HG02588 (cell line): Measurements from ENCODE around the gene PSMD11.

Source experiments
- ATAC-seq: cut with Tn5 transposase; IDR thresholded peaks from one replicate; pipeline ENCODE4 v1.9.1; 2021; ENCODE audit warnings: mild to moderate bottlenecking, moderate library complexity; ENCODE audit not compliant: unreplicated experiment

PSMD11 gene

DNA sequence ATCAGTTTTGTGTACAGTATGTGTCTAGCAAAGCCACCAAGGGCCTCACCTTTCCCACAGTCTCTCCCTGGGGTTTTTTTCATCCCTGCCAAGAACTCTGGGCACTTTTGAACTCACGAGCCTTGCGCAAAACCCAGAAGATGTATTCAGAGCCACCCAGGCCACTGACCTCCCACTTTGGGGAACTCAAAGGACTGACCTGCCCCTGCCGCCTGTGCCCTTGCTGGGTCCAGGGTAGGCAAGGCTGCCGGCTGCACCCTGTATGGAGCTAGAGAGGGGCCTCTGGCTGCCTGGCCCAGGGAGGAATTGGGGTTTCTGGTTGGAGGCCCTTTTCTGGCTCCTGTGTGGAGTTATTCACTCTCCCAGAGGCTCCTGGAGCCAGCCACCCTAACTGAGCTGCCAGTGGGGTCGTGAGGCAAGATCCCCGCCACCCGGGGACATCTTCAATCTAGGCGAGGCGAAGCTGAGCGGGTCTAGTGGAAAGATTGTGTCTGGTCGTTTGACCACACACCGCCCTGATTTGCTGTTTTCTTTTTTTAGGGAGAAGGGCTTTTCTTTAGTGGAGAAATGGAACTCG is 44.4 kb downstream of the PSMD11 start:
- ATAC-seq = no peak

DNA sequence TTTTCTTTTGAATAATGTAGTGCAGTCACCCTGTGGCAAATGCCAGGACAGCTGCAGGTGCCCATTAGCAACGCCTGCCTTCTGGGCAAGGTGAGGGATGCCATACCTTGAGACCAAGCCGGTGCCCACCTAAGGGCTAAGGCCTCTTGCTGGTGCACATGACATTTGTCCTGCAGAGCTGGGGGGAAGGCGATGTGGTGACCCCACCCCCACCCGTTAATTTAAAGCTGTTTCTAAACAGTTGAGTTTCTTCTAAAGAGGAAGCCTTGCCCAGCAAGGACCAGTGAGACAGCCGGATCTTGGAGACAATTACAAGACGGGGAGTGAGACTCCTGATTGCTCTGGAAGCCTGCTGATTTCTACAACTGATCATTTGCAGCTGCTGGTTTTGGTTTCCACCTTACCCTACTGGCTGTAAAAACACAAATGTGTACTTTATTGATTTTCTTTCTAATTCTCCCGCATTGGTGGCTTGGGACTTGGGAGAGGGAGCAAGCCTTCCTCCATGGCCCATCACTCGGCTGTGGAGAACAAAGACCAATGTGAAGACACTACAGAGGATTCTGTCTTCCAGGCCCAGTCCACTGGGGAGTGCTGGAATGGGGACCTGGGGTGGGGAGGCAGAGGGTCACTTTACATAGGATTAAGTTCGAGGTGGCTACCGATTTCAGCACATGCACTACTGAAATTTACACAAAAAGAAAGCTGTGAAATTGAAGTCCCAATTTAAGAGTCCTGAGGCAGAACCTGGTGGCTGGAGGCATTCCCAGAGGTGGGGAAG is 45.2 kb downstream of the PSMD11 start:
- no peak for ATAC-seq

- no peak for ATAC-seq
Measured at GRCh38 chr17:32490101-32490482, 45.8 kb downstream of the PSMD11 start.

- ATAC-seq = no peak
Measured at GRCh38 chr17:32491371-32492263, 47.3 kb downstream of the PSMD11 start.

DNA sequence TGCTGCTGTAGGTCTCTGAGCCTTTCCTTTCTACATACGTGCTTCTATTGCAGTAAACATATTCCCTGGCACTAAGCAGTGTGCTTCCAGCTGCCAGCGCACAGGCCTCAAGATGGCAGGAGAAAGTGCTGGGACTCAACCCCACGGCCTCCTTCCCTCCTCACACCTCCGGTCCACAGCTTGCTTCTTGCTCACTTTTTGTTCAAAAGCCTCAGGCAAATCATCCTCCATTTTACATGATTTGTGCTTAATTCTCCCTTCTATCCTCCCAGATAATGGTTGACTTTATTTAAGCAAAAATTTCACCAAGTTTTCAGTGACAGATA is 47.9 kb downstream of the PSMD11 start:
- no peak for ATAC-seq

- ATAC-seq = no peak
Measured at GRCh38 chr17:32492648-32493289, 48.5 kb downstream of the PSMD11 start.

DNA sequence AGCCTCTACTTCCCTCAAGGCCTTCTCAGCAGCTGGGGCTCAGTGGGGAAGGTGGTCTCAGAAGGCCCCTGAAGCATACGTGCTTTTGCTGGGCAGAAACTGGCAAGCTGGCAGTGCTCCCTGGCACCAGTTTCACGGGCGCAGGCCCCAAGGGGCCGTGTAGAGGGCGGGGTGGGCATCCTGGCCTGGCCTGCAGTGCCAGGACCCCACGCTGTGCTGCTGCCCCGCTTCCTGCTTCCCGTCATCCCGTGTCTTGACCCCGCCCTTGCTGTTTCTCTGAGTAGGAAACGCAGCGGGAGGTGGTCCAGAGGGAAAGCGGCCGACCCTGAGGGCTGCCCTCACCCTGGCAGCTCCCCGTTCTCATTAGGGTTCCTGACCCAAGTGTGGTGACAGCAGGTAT is 49.3 kb downstream of the PSMD11 start:
- no peak for ATAC-seq

DNA sequence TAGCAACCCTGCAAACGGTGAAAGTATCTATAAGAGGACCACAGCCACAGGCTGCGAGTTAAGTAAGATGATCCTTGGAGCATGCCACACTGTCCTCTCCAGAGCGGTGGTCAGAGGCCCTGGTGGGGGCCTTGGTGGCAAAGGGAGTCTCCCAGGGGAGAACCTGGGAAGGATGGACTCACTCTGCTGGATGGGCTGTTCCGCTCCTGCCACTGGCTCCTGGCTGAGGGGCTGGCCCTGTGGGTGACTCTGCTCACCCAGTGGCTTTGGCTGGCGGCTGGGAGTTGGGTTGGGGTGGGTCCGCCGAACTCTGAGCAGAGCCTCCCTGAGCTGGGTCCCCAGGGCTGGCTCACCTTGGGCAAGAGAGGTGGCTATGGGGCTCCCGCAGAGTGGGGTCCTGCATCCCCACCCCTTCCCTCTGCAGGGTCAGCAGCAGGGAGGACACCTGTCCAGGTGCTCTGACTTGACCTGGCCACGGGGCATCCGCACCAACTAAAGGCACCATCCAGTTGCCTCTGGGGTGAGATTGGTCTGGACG is 49.7 kb downstream of the PSMD11 start:
- ATAC-seq = no peak

DNA sequence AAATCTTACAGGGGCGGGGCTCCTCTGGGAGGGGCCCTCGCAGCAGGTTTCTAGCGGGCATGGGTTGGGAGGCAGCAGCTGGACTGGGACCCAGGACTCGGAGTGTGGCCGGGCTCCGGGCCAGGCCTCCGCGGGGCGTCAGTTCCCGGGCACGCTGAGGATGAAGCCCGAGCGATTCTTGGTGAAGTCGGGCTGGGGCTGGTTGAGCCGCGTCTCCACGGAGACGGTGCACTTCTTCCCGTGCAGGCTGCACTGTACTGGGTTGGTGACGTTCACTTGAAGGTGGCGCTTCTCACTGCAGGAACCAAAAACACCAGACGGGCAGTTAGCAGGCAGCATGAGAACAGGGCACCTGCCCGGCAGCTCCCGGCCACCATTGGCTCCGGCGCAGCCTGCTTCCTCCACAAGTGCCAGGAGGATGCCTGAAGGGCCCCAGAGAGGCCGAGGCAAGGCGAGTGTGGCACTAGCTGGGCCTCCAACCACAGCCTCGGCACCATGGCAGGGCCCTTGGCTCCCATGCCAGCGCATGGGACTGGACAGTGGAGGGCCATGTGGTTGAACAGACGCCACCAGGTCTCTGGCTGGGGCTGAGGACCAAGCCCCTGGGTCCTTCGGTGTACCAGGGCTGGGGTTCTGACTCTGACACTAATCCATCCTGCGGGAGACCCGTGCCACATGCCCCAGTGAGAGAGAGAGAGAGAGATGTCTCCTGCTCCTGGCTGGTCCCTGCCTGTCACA is 50.5 kb downstream of the PSMD11 start:
- ATAC-seq = no peak

DNA sequence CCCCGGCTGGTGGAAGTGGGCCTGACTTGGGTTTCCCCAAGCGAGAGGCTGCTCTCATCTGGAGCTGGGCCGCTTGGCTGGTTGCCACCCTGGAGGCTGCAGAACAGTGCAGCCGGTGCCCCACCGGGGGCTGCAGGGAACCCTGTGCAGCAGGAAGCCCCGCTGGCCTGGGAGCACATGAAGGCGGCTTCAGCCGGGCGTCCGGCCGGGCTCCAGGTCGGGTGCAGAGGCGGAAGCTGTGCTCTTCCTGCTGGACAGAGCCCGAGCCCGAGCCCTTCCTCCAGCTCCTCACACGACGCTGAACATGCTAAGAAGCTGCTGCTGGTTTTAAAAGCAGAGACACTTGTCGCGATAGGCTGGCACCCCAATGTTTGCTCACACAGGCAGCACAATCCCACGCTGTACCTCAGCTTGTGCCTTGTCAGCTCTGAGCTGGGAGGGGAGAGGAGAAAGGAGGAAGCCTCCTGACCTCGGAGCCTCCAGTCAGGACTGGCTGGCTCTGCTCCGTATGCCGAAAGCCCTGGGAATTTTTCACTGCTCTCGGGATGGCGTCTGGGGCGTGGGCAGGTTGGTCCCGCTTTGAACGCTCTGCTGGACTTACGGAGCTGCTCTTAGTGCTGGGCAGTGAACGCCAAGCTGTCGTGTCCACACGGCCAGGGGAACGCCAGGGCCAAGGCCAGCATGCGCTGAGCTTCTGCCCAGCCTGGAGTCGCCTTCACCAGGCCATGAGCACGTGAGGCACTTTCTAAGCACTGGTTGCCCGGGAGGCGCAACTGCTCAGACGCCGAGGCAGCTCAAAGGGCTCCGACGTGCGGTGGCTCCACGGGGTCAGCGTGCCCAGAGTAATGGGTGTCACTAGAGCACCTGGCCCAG is 51.3 kb downstream of the PSMD11 start:
- ATAC-seq = no peak

- ATAC-seq = no peak
Measured at GRCh38 chr17:32496395-32497073, 52.2 kb downstream of the PSMD11 start.

DNA sequence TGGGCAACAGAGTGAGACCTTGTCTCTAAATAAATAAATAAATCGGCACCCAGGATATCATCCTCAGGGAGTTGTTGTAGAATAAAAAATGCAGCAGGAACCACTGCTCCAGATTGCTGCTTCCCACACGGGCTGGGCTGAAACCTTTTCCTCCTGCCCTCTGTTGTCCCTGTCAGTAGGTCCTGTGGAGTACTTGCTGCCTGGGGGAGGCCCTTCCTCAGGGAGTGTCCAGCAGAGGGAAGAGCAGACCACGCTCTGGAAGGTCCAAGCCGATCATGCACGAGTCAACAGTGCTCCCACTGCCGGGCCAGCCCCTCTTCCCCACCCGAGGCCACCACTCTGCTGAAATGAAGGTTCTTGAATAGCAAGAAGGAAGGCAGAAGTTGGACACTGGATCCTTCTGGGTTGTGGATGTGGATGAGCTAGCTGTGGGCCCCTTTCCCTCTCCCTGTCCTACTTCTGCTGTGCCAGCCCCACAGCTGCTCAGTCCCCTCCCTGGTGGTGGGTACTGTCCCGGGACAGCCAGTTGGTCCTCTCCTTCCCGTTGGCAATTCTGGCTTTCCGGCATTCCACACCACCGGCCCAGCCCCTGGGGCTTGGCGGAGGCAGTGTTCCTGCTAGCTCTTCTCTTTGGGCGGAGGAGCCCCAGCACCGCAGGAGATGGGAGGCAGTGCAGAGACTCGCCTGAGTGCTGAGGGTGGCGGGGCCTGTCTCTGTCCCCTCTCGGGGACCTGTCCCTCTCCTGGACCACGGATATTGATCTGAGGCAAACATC is 53.3 kb downstream of the PSMD11 start:
- ATAC-seq = no peak

- ATAC-seq = no peak
Measured at GRCh38 chr17:32498391-32498790, 54.1 kb downstream of the PSMD11 start.

- no peak for ATAC-seq
Measured at GRCh38 chr17:32502013-32502412, 57.7 kb downstream of the PSMD11 start.

- no peak for ATAC-seq
Measured at GRCh38 chr17:32502710-32503109, 58.4 kb downstream of the PSMD11 start.

- ATAC-seq = peak; percentile 85
Measured at GRCh38 chr17:32503251-32504165, 59.2 kb downstream of the PSMD11 start.
